ENCODE results near the gene ABCF1. TPM values are rescaled to one million over a fixed set of nuclear protein-coding genes. Genes with fewer than 3 reads are reported as not detected.

Gene ABCF1
- total and polyA plus RNA-seq, 9 of the 15 experiments (the other 6 are each of a cell fraction or from before 2014, with no cell fraction given) = 41.6 to 193 (median 102) TPM

DNA sequence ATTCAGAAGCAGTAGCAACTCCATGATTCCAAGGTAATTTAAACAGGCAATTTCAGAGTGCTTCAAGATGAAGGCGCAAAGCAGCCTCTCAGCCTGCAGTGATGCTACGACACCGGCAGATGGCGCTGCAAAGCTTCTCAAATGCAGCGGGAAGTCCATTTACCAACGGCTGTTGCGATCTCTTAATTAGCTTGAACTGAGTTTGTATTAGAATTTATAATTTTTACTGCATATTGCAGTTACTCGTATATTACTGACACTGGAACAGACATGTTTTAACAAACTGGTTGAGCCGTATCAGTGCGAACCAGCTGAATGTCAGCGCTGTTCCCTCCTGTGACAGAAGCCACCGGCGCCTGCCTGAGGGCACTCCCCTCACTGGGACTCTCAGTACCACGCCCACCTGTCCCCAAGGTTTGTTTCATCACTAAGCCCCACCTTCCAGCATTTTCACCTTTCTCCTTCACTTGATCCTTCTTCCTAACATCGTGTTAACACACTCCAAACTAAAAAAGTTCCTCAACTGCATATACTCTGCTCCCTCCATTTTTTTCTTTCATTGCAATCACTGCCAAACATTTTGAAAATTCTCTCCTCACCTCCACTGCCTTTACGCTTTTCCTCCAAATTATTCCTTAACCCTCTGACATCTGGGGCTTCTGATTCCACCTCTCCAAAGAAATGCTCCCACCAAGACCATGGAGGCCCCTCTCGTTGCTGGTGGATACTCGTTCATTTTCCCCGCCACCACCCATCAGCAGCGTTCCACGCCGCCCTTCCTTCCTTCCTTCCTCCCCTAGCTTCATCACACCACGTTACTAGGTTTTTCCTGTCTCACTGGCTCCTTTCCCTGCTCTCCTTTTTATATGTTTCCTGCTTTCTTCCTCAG is 29.5 kb upstream of the ABCF1 start:
- no peak overlapping the region for H3K27ac ChIP-seq (ENCODE audit: extremely low read depth, low read depth, low read length)
- TF ChIP-seq, protein P1, sequence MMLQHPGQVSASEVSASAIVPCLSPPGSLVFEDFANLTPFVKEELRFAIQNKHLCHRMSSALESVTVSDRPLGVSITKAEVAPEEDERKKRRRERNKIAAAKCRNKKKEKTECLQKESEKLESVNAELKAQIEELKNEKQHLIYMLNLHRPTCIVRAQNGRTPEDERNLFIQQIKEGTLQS (IDR thresholded peaks at IDR 0.05) = no peak
- TF ChIP-seq, protein P1 (CRISPR knock-in tag; conservative IDR thresholded peaks at IDR 0.05) = no peak
- TF ChIP-seq TGIF2 (CRISPR knock-in tag; IDR thresholded peaks at IDR 0.05) (peak; percentile 63; the same call in 1 of the 2 replicates), ILF3 (IDR thresholded peaks at IDR 0.05; ENCODE audit: borderline replicate concordance) (peak; percentile 21; the same call in 1 of the 2 replicates), ZNF121 (CRISPR knock-in tag; conservative IDR thresholded peaks at IDR 0.05) (no peak), NR1H2 (CRISPR knock-in tag; IDR thresholded peaks at IDR 0.05) (no peak), ZFX (CRISPR knock-in tag; IDR thresholded peaks at IDR 0.05) (no peak), RB1 (IDR thresholded peaks at IDR 0.05; ENCODE audit: low read depth) (peak; percentile 73; the same call in 1 of the 2 replicates), ZNF785 (CRISPR knock-in tag; IDR thresholded peaks at IDR 0.05) (no peak), ZNF436 (CRISPR knock-in tag; IDR thresholded peaks at IDR 0.05) (no peak), FIP1L1 (IDR thresholded peaks at IDR 0.05; ENCODE audit: low read depth, low read length, poor library complexity, severe bottlenecking) (no peak), CXXC5 (CRISPR knock-in tag; IDR thresholded peaks at IDR 0.05) (peak; percentile 48; the same call in 1 of the 2 replicates)
- TF ChIP-seq, protein P2, sequence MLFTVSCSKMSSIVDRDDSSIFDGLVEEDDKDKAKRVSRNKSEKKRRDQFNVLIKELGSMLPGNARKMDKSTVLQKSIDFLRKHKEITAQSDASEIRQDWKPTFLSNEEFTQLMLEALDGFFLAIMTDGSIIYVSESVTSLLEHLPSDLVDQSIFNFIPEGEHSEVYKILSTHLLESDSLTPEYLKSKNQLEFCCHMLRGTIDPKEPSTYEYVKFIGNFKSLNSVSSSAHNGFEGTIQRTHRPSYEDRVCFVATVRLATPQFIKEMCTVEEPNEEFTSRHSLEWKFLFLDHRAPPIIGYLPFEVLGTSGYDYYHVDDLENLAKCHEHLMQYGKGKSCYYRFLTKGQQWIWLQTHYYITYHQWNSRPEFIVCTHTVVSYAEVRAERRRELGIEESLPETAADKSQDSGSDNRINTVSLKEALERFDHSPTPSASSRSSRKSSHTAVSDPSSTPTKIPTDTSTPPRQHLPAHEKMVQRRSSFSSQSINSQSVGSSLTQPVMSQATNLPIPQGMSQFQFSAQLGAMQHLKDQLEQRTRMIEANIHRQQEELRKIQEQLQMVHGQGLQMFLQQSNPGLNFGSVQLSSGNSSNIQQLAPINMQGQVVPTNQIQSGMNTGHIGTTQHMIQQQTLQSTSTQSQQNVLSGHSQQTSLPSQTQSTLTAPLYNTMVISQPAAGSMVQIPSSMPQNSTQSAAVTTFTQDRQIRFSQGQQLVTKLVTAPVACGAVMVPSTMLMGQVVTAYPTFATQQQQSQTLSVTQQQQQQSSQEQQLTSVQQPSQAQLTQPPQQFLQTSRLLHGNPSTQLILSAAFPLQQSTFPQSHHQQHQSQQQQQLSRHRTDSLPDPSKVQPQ (CRISPR knock-in tag; IDR thresholded peaks at IDR 0.05; ENCODE audit: borderline replicate concordance) = no peak
- TF ChIP-seq, protein P3, sequence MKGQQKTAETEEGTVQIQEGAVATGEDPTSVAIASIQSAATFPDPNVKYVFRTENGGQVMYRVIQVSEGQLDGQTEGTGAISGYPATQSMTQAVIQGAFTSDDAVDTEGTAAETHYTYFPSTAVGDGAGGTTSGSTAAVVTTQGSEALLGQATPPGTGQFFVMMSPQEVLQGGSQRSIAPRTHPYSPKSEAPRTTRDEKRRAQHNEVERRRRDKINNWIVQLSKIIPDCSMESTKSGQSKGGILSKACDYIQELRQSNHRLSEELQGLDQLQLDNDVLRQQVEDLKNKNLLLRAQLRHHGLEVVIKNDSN (CRISPR knock-in tag; IDR thresholded peaks at IDR 0.05) = no peak
- TF ChIP-seq, protein P4, sequence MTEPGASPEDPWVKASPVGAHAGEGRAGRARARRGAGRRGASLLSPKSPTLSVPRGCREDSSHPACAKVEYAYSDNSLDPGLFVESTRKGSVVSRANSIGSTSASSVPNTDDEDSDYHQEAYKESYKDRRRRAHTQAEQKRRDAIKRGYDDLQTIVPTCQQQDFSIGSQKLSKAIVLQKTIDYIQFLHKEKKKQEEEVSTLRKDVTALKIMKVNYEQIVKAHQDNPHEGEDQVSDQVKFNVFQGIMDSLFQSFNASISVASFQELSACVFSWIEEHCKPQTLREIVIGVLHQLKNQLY (CRISPR knock-in tag; conservative IDR thresholded peaks at IDR 0.05) = no peak

More for the DNA sequence above, 29.5 kb upstream of the ABCF1 start:
- H3K9me3 ChIP-seq (replicated peaks; ENCODE audit: control insufficient read depth, insufficient read depth, low read depth, low read length) = no peaks in the 10 kb centered on the region
- 22% methylated on average over 23 of the region's 23 CpGs for WGBS (ENCODE audit: insufficient coverage, low coverage, missing lambda C conversion rate)
- H3K4me2 ChIP-seq (ENCODE audit: insufficient read depth, low read length) = peak overlapping the region; percentile 84
- ChIA-PET POLR2A (interaction anchor here (0.7 to 6.2 kb wide), 16 partner anchors 9 to 293 kb away, joined by 3 to 85 read pairs (median 4); partner anchors contain the start of genes ABCF1, GNL1 and PRR3), CTCF (ENCODE audit: low intra/inter-chr PET ratio) (interaction anchor here (0.6 to 2.0 kb wide), 9 partner anchors 56 to 1139 kb away, joined by 4 to 11 read pairs (median 6); partner anchors contain the start of genes DHX16 and LY6G5C)
- peak; percentile 94 for ATAC-seq
- H3K79me2 ChIP-seq (ENCODE audit: control insufficient read depth, insufficient read depth, low read length) = no peaks in the 10 kb centered on the region
- TSS peak; percentile 30 for BruUV-seq (replicated peaks)
- no peaks in the 10 kb centered on the region for H3K27me3 ChIP-seq (ENCODE audit: control insufficient read depth in 2 of 2, insufficient read depth in 2 of 2, low read length in 2 of 2)
- intact Hi-C loops (cut with micrococcal nuclease) = loop anchor here (1.0 to 5.0 kb wide), 4 partner anchors 56 to 545 kb away; partner anchors contain the start of gene DHX16
- H2AFZ ChIP-seq (ENCODE audit: low read depth, low read length) = peak overlapping the region; percentile 87
- peak overlapping the region; percentile 32 for H3K4me3 ChIP-seq
- no peaks in the 10 kb centered on the region for H3K9me1 ChIP-seq (ENCODE audit: control insufficient read depth, insufficient read depth, low read length)
- in situ Hi-C loops (cut with MboI) = no loop called here
- H3K9ac ChIP-seq (ENCODE audit: insufficient read depth in 1 of 2, low read depth in 2 of 2, low read length in 2 of 2) = peak overlapping the region; percentile 20 to 27; a peak in 2 of 4 replicates
- H3K36me3 ChIP-seq (ENCODE audit: control insufficient read depth, insufficient read depth, low read length) = peaks cover 24% of the 10 kb centered on the region; the same call in 2 of the 3 replicates
- DNase-seq (ENCODE audit: extremely low read depth in 1 of 4, low spot score in 3 of 4) = peak; percentile 85 to 92 (median 90)
- H4K20me1 ChIP-seq (replicated peaks; ENCODE audit: control insufficient read depth, insufficient read depth, low read length) = no peaks in the 10 kb centered on the region
- FAIRE-seq = peak; percentile 96
- H3K4me1 ChIP-seq (replicated peaks in 1 of 2; ENCODE audit: control insufficient read depth in 2 of 2, insufficient read depth in 2 of 2, low read length in 2 of 2) = peaks cover 0 to 2% of the 10 kb centered on the region in 2 experiments; a peak in 2 of 5 replicates

All from K562 (cell line).